ENCODE results near the gene TRAPPC2L.

DNA sequence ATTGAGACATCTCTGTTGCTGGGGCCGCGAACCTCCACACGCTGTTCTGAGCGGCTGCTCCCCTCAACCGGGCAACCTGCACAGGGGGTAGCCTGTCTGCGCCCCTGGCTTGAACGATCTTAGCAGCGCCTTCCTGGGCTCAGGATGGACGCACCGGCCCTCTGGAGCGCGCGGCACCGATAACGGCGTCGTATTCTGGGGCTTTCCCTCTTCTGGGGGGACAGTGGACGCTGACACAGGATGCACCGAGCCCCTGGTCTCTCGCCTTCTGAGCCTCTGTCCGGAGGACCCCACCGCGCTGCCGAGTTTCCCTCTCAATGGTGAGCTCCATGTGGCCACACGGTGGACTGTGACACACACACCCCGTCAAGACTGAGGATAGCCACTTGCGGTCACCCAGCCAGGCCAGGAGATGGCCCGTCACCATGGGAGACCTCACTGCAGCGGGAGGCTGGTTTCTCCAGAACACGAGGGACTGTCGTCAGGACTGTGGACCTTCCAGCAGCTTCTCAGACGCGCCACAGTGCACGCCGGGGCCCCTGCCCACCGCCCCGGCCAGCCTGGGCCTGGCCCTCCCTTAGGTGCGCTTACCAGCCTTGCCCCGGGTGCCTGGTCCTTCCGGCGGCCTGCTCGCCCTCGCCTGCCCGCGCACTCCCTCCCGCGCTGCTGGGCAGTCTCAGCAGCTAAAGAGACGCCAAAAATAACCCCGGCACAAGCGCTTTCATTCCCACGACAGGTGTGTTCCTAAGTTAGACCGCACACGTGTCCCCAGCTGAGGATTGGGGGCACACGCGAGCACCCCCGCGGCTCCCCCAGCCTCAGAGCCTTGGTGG is 39.5 kb downstream of the TRAPPC2L start:
- TF ChIP-seq POLR2A (IDR thresholded peaks at IDR 0.05) (no peak), CTCF (IDR thresholded peaks at IDR 0.05) (no peak)
